BE2C (cell line): ENCODE data around the gene GALNT6.

Source experiments
- DNase-seq: peaks from one replicate; pipeline ENCODE4 v3.0.0-alpha.2; 2020
- H3K27me3 ChIP-seq: fragments of 250-450 bp; sonication (Bioruptor Pico); 2 replicates; pipeline ENCODE4 v1.5.1; 2020; ENCODE audit warnings: mild to moderate bottlenecking
- H3K36me3 ChIP-seq: fragments of 250-450 bp; sonication (Bioruptor Pico); 2 replicates; pipeline ENCODE4 v1.5.1; 2020; ENCODE audit warnings: mild to moderate bottlenecking
- H3K4me1 ChIP-seq: fragments of 250-450 bp; sonication (Bioruptor Pico); 2 replicates; pipeline ENCODE4 v1.5.1; 2020
- H3K4me3 ChIP-seq: 2 replicates; pipeline ENCODE4 v1.5.1; 2011; ENCODE audit warnings: low read depth, low read length
- H3K9me3 ChIP-seq: fragments of 250-450 bp; sonication (Bioruptor Pico); 2 replicates; pipeline ENCODE4 v1.5.1; 2020
- TF ChIP-seq, protein P1 (sequence below): IDR thresholded peaks from 2 replicates; pipeline ENCODE4 v1.5.1; 2012; ENCODE audit warnings: mild to moderate bottlenecking, low read depth, low read length

GALNT6 gene

DNA sequence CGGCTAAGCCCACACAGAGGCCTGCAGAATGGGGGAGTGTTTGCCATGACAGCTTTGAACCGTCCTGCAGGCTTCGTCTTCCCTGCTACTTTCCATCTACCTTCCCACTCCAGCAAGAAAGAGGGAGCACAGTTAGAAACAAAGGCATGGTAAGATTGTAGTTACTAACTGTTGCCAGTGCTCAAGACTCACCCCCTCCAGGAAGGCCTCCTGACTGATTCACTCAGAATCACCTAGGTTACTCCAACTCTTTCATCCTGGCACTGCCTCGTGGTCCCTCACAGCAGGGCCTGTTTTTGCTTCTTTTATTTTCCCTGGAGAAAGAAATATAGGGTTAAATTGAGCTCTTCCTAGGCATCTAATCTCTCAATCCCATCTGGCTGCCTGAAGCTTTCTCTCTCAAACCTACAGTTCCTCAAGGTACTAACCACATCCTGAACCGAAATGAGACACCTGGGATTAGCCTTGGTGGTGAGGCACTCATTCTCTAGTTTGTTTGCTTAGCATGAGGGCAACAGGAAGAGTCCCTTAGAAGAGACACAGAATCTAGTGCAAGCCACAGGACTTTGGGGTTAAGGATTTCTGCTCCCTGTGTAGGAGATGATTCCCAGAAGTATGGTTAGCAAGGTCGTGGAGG is 7.8 kb downstream of the GALNT6 start:
- Histone ChIP-seq H3K36me3 (no peaks in the 10 kb centered on the region), H3K4me3 (no peak overlapping the region), H3K9me3 (no peaks in the 10 kb centered on the region), H3K27me3 (no peaks in the 10 kb centered on the region), H3K4me1 (peaks cover 9% of the 10 kb centered on the region)
- no peak for DNase-seq
- TF ChIP-seq, protein P1, sequence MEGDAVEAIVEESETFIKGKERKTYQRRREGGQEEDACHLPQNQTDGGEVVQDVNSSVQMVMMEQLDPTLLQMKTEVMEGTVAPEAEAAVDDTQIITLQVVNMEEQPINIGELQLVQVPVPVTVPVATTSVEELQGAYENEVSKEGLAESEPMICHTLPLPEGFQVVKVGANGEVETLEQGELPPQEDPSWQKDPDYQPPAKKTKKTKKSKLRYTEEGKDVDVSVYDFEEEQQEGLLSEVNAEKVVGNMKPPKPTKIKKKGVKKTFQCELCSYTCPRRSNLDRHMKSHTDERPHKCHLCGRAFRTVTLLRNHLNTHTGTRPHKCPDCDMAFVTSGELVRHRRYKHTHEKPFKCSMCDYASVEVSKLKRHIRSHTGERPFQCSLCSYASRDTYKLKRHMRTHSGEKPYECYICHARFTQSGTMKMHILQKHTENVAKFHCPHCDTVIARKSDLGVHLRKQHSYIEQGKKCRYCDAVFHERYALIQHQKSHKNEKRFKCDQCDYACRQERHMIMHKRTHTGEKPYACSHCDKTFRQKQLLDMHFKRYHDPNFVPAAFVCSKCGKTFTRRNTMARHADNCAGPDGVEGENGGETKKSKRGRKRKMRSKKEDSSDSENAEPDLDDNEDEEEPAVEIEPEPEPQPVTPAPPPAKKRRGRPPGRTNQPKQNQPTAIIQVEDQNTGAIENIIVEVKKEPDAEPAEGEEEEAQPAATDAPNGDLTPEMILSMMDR, result no peak

DNA sequence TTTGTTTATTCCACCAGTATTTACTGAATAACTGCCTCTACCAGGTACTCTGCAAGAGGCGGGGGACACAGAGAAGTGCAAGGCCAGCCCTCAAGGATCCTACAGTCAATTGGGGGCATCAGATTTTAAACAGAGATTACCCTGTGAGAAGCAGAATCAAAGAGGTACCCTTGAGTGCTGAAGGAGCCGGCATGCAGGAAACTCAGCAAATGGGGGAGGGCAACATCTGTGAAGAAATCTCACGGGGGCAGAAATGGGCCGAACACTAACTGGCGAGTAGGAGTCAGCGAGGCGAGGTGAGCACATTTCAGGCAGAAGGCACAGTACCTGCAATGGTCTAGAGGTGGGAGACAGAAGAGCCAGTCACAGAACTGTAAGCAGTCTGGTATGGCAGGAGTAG is 9.0 kb downstream of the GALNT6 start:
- Histone ChIP-seq H3K9me3 (no peaks in the 10 kb centered on the region), H3K4me3 (no peak overlapping the region), H3K27me3 (no peaks in the 10 kb centered on the region), H3K4me1 (peaks cover 7% of the 10 kb centered on the region), H3K36me3 (peaks cover 5% of the 10 kb centered on the region)
- TF ChIP-seq, protein P1, result no peak
- DNase-seq, result no peak

DNA sequence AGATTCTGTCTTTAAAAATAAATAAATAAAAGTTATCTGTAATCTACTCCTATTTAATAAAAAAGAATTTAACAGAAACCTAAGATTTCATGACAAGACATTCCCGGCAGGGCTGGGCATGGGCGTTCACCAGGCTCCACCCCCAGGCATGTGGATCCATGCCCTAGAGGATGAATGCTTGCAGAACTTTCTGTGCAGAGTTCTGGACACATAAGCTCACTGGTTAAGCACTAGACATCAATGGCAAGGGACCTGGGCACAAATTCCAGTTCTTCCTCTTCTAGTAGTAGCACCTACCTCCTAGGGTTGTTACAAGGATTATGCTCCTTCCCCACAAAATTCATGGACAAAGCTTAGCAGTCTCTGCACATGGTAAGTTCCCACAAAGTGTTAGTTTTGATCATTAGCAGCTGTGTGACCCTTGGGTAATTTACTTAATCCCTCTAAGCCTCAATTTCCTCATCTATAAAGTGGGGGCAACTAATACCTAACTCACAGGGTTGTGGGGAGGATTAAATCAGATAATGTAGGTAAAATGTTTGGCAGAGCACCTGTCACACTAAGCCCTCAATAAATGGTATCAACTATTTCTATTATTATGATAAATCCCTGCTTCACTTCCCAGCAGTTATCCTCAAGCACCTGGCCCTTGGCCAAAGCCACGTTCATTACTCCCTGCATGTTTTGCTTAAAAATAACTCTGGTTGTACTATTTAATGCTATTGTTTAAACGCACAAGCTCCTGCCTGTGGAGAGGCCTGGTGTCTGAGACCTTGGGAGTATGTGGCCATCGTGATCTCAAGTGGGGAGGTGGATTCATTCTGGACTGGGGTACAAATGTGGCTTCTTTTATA is 9.8 kb downstream of the GALNT6 start:
- Histone ChIP-seq H3K36me3 (peaks cover 8% of the 10 kb centered on the region), H3K4me3 (no peak overlapping the region), H3K4me1 (peaks cover 7% of the 10 kb centered on the region), H3K27me3 (no peaks in the 10 kb centered on the region), H3K9me3 (no peaks in the 10 kb centered on the region)
- no peak for DNase-seq
- TF ChIP-seq, protein P1, result no peak

DNA sequence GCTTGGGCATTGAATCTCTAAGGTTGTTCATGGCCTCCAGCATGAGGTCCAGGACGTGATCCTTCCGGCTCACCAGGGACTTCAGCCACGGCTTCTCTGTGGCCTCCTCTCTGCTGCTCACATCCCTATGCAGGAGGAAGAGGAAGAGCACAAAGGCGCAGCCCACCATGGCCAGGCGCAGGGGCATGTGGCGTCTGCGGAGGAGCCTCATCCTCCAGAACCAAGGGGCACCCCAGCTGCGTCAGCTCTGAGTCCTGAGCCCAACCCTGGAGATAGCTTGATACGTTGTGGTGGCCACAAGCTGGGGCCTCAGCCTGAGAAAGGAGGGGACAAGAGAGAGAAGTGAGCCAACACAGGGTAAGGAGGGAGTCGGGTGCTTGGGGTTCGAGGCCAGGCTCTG is 11.6 kb downstream of the GALNT6 start:
- Histone ChIP-seq H3K9me3 (no peaks in the 10 kb centered on the region), H3K27me3 (no peaks in the 10 kb centered on the region), H3K4me1 (peaks cover 7% of the 10 kb centered on the region), H3K4me3 (no peak overlapping the region), H3K36me3 (peaks cover 8% of the 10 kb centered on the region)
- TF ChIP-seq, protein P1, result no peak
- DNase-seq, result no peak

DNA sequence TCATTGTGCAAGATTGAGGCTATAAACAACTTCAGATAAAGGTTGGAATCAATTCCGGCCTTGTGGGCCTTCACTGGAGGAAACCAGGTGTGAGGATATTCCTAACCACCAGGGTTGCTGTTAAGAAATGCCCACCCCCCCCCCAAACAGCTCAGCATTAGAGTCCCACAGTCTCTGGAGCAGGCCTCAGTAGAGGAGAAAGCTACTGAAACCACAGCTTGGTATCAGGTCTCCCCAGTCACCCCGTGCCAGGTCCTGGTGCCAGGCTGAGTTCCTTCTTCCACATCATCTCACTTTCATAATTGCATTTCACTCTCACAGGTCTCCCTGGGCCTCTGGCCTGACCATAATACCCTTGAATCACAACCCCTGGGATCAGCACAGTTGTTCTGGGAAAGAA is 12.5 kb downstream of the GALNT6 start:
- Histone ChIP-seq H3K4me3 (no peak overlapping the region), H3K36me3 (peaks cover 8% of the 10 kb centered on the region), H3K9me3 (no peaks in the 10 kb centered on the region), H3K4me1 (peaks cover 7% of the 10 kb centered on the region), H3K27me3 (no peaks in the 10 kb centered on the region)
- no peak for DNase-seq
- TF ChIP-seq, protein P1, result no peak
